H1 (cell line): ENCODE results near the gene FAM83C. TPM values are rescaled to one million over a fixed set of nuclear protein-coding genes. Genes with fewer than 3 reads are reported as not detected.

Experiments used
- CTCF ChIA-PET: fragments of 300-600 bp; sonication (Branson Sonifier 250); formaldehyde crosslinking; loops from one replicate; lab custom pipeline; 2021; ENCODE audit not compliant: partially characterized antibody; lab: Charles Lee
- POLR2A ChIA-PET: fragments of 300-600 bp; sonication (Branson Sonifier 250); formaldehyde crosslinking; loops from one replicate; lab custom pipeline; 2021; ENCODE audit warnings: inconsistent platforms; ENCODE audit not compliant: partially characterized antibody; lab: Charles Lee
- DNase-seq, 2 experiments: peaks; one replicate each; pipeline versions ENCODE4 v3.0.0 to v3.0.0-alpha.2; 2010 to 2022; ENCODE audit warnings: low spot score in 2 of 2, low read depth in 1 of 2, mixed read lengths in 1 of 2
- FAIRE-seq: peaks from 2 replicates; lab custom pipeline; 2011; peaks lifted over from hg19 to GRCh38; lab: Jason Lieb, UNC
- H2AFZ ChIP-seq: 2 replicates; pipeline ENCODE4 v1.8.1; 2012; ENCODE audit warnings: low read length, inconsistent platforms
- H2AK5ac ChIP-seq: 2 replicates; pipeline ENCODE4 v1.6.1; 2013; ENCODE audit warnings: low read depth, low read length
- H2BK120ac ChIP-seq: replicated peaks from 2 replicates; pipeline ENCODE3; 2013; ENCODE audit warnings: low read depth, low read length, inconsistent platforms
- H2BK12ac ChIP-seq: 2 replicates; pipeline ENCODE4 v1.6.1; 2013; ENCODE audit warnings: low read depth, low read length
- H2BK15ac ChIP-seq: 2 replicates; pipeline ENCODE4 v1.6.1; 2013; ENCODE audit warnings: low read length
- H2BK20ac ChIP-seq: 2 replicates; pipeline ENCODE4 v1.6.1; 2013; ENCODE audit warnings: low read length
- H2BK5ac ChIP-seq: 2 replicates; pipeline ENCODE4 v1.6.1; 2013; ENCODE audit warnings: low read depth, low read length
- H3K14ac ChIP-seq: 2 replicates; pipeline ENCODE4 v1.6.1; 2013; ENCODE audit warnings: inconsistent platforms; ENCODE audit not compliant: insufficient read length
- H3K18ac ChIP-seq: 2 replicates; pipeline ENCODE4 v1.6.1; 2013; ENCODE audit warnings: low read length; ENCODE audit errors: extremely low read depth
- H3K23ac ChIP-seq: 2 replicates; pipeline ENCODE4 v1.6.1; 2013; ENCODE audit warnings: inconsistent platforms; ENCODE audit not compliant: insufficient read length
- H3K23me2 ChIP-seq: 2 replicates; pipeline ENCODE4 v1.6.1; 2013; ENCODE audit warnings: low read depth, low read length
- H3K27ac ChIP-seq: 2 replicates; pipeline ENCODE4 v1.6.1; 2011; ENCODE audit warnings: low read depth, low read length, inconsistent platforms
- H3K27me3 ChIP-seq, 4 experiments: replicated peaks in 1 of 4; 1 replicate in 1 of 4; 2 replicates in 3 of 4; pipeline versions ENCODE4 v1.6.1 to v1.8.1; 2011 to 2013; ENCODE audit warnings: low read length in 3 of 4, mild to moderate bottlenecking in 3 of 4, inconsistent platforms in 2 of 4, mixed read lengths in 2 of 4, moderate library complexity in 1 of 4; ENCODE audit not compliant: control insufficient read depth in 3 of 4, insufficient read depth in 3 of 4; ENCODE audit errors: extremely low read depth in 1 of 4
- H3K36me3 ChIP-seq, 4 experiments: 2 replicates each; pipeline versions ENCODE4 v1.6.1 to v1.8.1; 2011 to 2013; ENCODE audit warnings: mild to moderate bottlenecking in 4 of 4, low read length in 3 of 4, moderate library complexity in 2 of 4, control low read depth in 1 of 4, inconsistent platforms in 1 of 4; ENCODE audit not compliant: insufficient read depth in 4 of 4, control insufficient read depth in 2 of 4
- H3K4ac ChIP-seq: replicated peaks from 2 replicates; pipeline ENCODE3; 2013; ENCODE audit warnings: low read length, low read depth, mixed read lengths, inconsistent platforms; ENCODE audit not compliant: insufficient read length
- H3K4me1 ChIP-seq, 4 experiments: replicated peaks in 1 of 4; 1 replicate in 1 of 4; 2 replicates in 3 of 4; pipeline versions ENCODE4 v1.6.1 to v1.8.1; 2011 to 2013; ENCODE audit warnings: low read length in 3 of 4, inconsistent platforms in 2 of 4, mixed read lengths in 1 of 4; ENCODE audit not compliant: insufficient read depth in 4 of 4, control insufficient read depth in 3 of 4
- H3K4me2 ChIP-seq, 2 experiments: 2 replicates each; pipeline versions ENCODE4 v1.6.1 to v1.8.1; 2011 to 2013; ENCODE audit warnings: low read depth in 2 of 2, low read length in 2 of 2, control low read depth in 1 of 2, inconsistent platforms in 1 of 2, mild to moderate bottlenecking in 1 of 2; ENCODE audit not compliant: insufficient read depth in 1 of 2
- H3K4me3 ChIP-seq, 4 experiments: fragments of 200-600, 300-600 bp in 1 of 4; sonication (generic), shearing (Covaris generic), sonication (Bioruptor Twin) in 1 of 4; 2 replicates each; pipeline versions ENCODE4 v1.5.1 to v1.8.1; 2011 to 2016; ENCODE audit warnings: low read length in 4 of 4, low read depth in 3 of 4, control low read depth in 2 of 4, inconsistent platforms in 2 of 4, mild to moderate bottlenecking in 2 of 4, mixed read lengths in 1 of 4, moderate library complexity in 1 of 4; ENCODE audit not compliant: insufficient read depth in 2 of 4; ENCODE audit errors: extremely low read depth in 1 of 4
- H3K56ac ChIP-seq: replicated peaks from 2 replicates; pipeline ENCODE3; 2013; ENCODE audit warnings: low read depth, mild to moderate bottlenecking, mixed read lengths, low read length, inconsistent platforms; ENCODE audit not compliant: insufficient read length
- H3K79me1 ChIP-seq: 2 replicates; pipeline ENCODE4 v1.6.1; 2013; ENCODE audit warnings: low read depth, low read length, control low read depth
- H3K79me2 ChIP-seq, 2 experiments: 2 replicates each; pipeline versions ENCODE4 v1.6.1 to v1.8.1; 2012 to 2013; ENCODE audit warnings: low read length in 2 of 2, mild to moderate bottlenecking in 2 of 2, inconsistent platforms in 1 of 2; ENCODE audit not compliant: insufficient read depth in 2 of 2, control insufficient read depth in 1 of 2
- H3K9ac ChIP-seq, 4 experiments: replicated peaks in 1 of 4; 1 replicate in 1 of 4; 2 replicates in 3 of 4; pipeline versions ENCODE4 v1.6.1 to v1.8.1; 2011 to 2013; ENCODE audit warnings: low read depth in 3 of 4, low read length in 3 of 4, control low read depth in 2 of 4, mild to moderate bottlenecking in 2 of 4, moderate library complexity in 2 of 4, inconsistent platforms in 1 of 4; ENCODE audit errors: extremely low read depth in 1 of 4
- H3K9me3 ChIP-seq, 2 experiments: 2 replicates each; pipeline versions ENCODE4 v1.6.1 to v1.8.1; 2012 to 2013; ENCODE audit warnings: mild to moderate bottlenecking in 2 of 2, moderate library complexity in 2 of 2, control low read depth in 1 of 2, inconsistent platforms in 1 of 2, low read depth in 1 of 2, low read length in 1 of 2, mixed read lengths in 1 of 2; ENCODE audit not compliant: insufficient read depth in 2 of 2
- H4K20me1 ChIP-seq, 2 experiments: replicated peaks in 1 of 2; 2 replicates each; pipeline versions ENCODE3 to v1.8.1; 2011 to 2013; ENCODE audit warnings: inconsistent platforms in 2 of 2, low read length in 2 of 2, mild to moderate bottlenecking in 1 of 2; ENCODE audit not compliant: insufficient read depth in 2 of 2, control insufficient read depth in 1 of 2
- H4K5ac ChIP-seq: 2 replicates; pipeline ENCODE4 v1.6.1; 2013; ENCODE audit warnings: low read length, low read depth, mixed read lengths, inconsistent platforms; ENCODE audit not compliant: insufficient read length
- H4K8ac ChIP-seq: 2 replicates; pipeline ENCODE4 v1.8.0; 2013; ENCODE audit warnings: mild to moderate bottlenecking, moderate library complexity, low read length, inconsistent platforms; ENCODE audit not compliant: insufficient read depth; ENCODE audit errors: extremely low read depth
- H4K91ac ChIP-seq: replicated peaks from 2 replicates; pipeline ENCODE3; 2013; ENCODE audit warnings: low read length, mixed read lengths, inconsistent platforms; ENCODE audit not compliant: insufficient read length
- BRCA1 ChIP-seq: IDR thresholded peaks from 2 replicates; pipeline ENCODE4 v1.6.1; 2012; ENCODE audit warnings: low read depth, low read length, improper control_type of control experiment
- GABPA ChIP-seq: IDR thresholded peaks from 2 replicates; pipeline ENCODE4 v1.6.1; 2011; ENCODE audit warnings: mild to moderate bottlenecking, low read length, moderate library complexity, borderline replicate concordance; ENCODE audit not compliant: insufficient read depth
- KDM5A ChIP-seq: fragments of 200-600 bp; IDR thresholded peaks from 2 replicates; pipeline ENCODE4 v1.7.1; 2012; ENCODE audit warnings: mild to moderate bottlenecking, low read length, inconsistent platforms, mixed read lengths
- MAFK ChIP-seq: IDR thresholded peaks from 2 replicates; pipeline ENCODE4 v1.6.1; 2012; ENCODE audit warnings: low read depth, mild to moderate bottlenecking, improper control_type of control experiment, low read length
- RAD21 ChIP-seq, 2 experiments: IDR thresholded peaks in 1 of 2; conservative IDR thresholded peaks in 1 of 2; 2 replicates each; pipeline ENCODE4 v1.6.1; 2011; ENCODE audit warnings: low read depth in 2 of 2, low read length in 2 of 2, improper control_type of control experiment in 1 of 2, inconsistent platforms in 1 of 2, mild to moderate bottlenecking in 1 of 2, moderate library complexity in 1 of 2
- SP2 ChIP-seq: IDR thresholded peaks from 2 replicates; pipeline ENCODE4 v1.6.1; 2012; ENCODE audit warnings: mild to moderate bottlenecking, low read length, inconsistent platforms
- SP4 ChIP-seq: IDR thresholded peaks from 2 replicates; pipeline ENCODE4 v1.6.1; 2012; ENCODE audit warnings: low read length, inconsistent platforms
- TBP ChIP-seq: IDR thresholded peaks from 2 replicates; pipeline ENCODE4 v1.6.1; 2011; ENCODE audit warnings: low read depth, low read length, improper control_type of control experiment
- WGBS, 2 experiments: shearing (Covaris generic) in 1 of 2; methylation state at CpG; one replicate each; pipeline versions ENCODE4 v1.1.6 to v1.1.7; 2013 to 2015; ENCODE audit warnings: low lambda C conversion rate in 2 of 2, mixed read lengths in 2 of 2, inconsistent platforms in 1 of 2, low coverage in 1 of 2, missing lambda C conversion rate in 1 of 2; ENCODE audit not compliant: insufficient replicate concordance in 2 of 2, insufficient coverage in 1 of 2, insufficient read length in 1 of 2; ENCODE audit errors: extremely low coverage in 1 of 2, missing lambda C conversion rate in 1 of 2; 5-methylcytosine and 5-hydroxymethylcytosine counted together
- polyA plus RNA-seq, 7 experiments: library from polyadenylated mRNA; depleted of rRNA in 3 of 7; stranded (reverse) in 5 of 7; unstranded in 2 of 7; fragments of >200 nt in 5 of 7; fragments of 200-250 nt in 2 of 7; gene quantifications; 1 replicate in 5 of 7; 2 replicates in 1 of 7; 4 replicates in 1 of 7; pipeline versions ENCODE4 v1.2.1 to v1.2.3, GENCODE V29; 2011 to 2013; ENCODE audit warnings: missing spikeins in 2 of 7, mixed read lengths in 2 of 7
- total RNA-seq: library from RNA; stranded (reverse); fragmentation: NEBNext Ultra II Directional; extraction: Animal tissue kit (Norgen Biotek cat#: 25700); gene quantifications from 2 replicates; pipeline ENCODE4 v1.2.1, GENCODE V29; 2021
- TF ChIP-seq, protein P1 (sequence below), 3 experiments: IDR thresholded peaks; 1 replicate in 2 of 3; 2 replicates in 1 of 3; pipeline versions ENCODE4 v1.5.1 to v1.6.1; 2011; ENCODE audit warnings: low read length in 3 of 3, mild to moderate bottlenecking in 3 of 3, inconsistent platforms in 2 of 3, low read depth in 1 of 3, moderate library complexity in 1 of 3; ENCODE audit not compliant: insufficient read depth in 1 of 3; ENCODE audit errors: control extremely low read depth in 1 of 3

The FAM83C gene
- total and polyA plus RNA-seq, 2 of the 8 experiments (the other 6 are each of a cell fraction or from before 2014, with no cell fraction given), result not detected

DNA sequence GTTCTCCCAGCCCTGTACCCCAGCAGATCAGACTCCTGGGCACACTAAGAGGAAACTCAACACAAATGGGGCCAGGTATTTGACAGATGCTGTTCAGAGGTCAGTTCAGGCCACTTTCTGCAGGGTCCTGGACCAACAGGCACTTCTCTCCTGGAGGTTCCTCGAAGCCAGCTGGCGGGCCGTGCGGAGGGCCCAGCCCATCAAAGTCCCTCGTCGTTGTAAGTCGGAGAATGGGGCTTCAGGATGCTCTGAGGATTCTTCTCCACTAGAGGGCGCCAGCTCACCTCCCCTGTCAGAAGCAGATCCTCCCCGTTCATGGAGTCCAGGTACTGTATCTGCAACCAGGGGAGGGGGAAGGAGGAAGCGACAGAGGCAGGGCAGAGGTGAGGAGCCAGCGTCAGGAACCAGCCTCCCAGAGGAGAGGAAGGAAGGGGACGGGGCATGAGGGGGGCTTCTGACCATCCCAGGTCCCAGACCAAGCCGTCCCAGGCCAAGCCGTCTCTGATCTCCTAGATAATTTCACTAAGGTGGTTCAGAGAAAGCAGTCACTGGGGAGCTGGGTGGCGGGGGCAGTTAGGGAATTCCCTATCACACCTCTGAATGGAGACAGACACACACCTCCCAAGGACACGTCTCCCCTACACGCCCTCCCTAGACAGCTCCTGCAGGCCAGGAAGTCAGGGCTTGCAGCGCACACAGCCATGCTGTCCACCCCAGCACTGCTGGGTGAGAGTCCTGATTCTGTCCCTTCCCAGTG is 11.7 kb upstream of the FAM83C start:
- ChIA-PET CTCF (interaction anchor here (0.6 to 13.8 kb wide), 30 partner anchors 9 to 194 kb away, joined by 3 to 141 read pairs (median 4); partner anchors contain the start of genes CEP250, EDEM2, EIF6 and FAM83C), POLR2A (interaction anchor here (0.8 to 2.3 kb wide), 10 partner anchors 8 to 442 kb away, joined by 3 to 11 read pairs (median 4); partner anchors contain the start of genes CEP250, EIF6 and MMP24OS)
- no peaks in the 10 kb centered on the region for H3K36me3 ChIP-seq
- FAIRE-seq (peak; percentile 28), DNase-seq (peak; percentile 92 to 93)
- H3K4me1 ChIP-seq, result peaks cover 0 to 4% (median 2%) of the 10 kb centered on the region in 4 experiments; a peak in 2 of 7 replicates
- H3K23ac ChIP-seq, result no peak overlapping the region
- H3K4ac ChIP-seq, result no peak overlapping the region
- no peaks in the 10 kb centered on the region for H4K20me1 ChIP-seq
- H4K91ac ChIP-seq, result no peak overlapping the region
- H3K56ac ChIP-seq, result no peak overlapping the region
- peak overlapping the region; percentile 7; the same call in 1 of the 2 replicates for H2BK15ac ChIP-seq
- peak overlapping the region in 2 of 4 experiments; percentile 20 to 30; a peak in 3 of 8 replicates for H3K4me3 ChIP-seq
- H2BK20ac ChIP-seq, result no peak overlapping the region
- peak overlapping the region in 1 of 2 experiments; percentile 41; a peak in 2 of 4 replicates for H3K4me2 ChIP-seq
- H4K5ac ChIP-seq, result no peak overlapping the region
- no peaks in the 10 kb centered on the region for H3K79me1 ChIP-seq
- H2BK12ac ChIP-seq, result no peak overlapping the region; the same call in 1 of the 2 replicates
- no peak overlapping the region for H3K18ac ChIP-seq
- 36% methylated on average over 18 of the region's 18 CpGs; no CpG with 5 or more reads in 1 of the 2 experiments for WGBS, 2 experiments
- H3K9ac ChIP-seq, result no peak overlapping the region
- H2BK5ac ChIP-seq, result no peak overlapping the region
- H3K23me2 ChIP-seq, result no peaks in the 10 kb centered on the region
- no peaks in the 10 kb centered on the region for H3K9me3 ChIP-seq
- no peaks in the 10 kb centered on the region for H3K27me3 ChIP-seq
- H2BK120ac ChIP-seq, result no peak overlapping the region
- H4K8ac ChIP-seq, result no peak overlapping the region
- no peak overlapping the region for H3K27ac ChIP-seq
- no peaks in the 10 kb centered on the region for H3K79me2 ChIP-seq
- no peak overlapping the region for H2AFZ ChIP-seq
- no peak overlapping the region for H3K14ac ChIP-seq
- H2AK5ac ChIP-seq, result no peak overlapping the region
- TF ChIP-seq MAFK, result no peak
- peak; percentile 70; the same call in 1 of the 2 replicates for TF ChIP-seq GABPA
- TF ChIP-seq SP2, result no peak
- no peak for TF ChIP-seq BRCA1
- TF ChIP-seq SP4, result peak; percentile 32; the same call in 1 of the 2 replicates
- TF ChIP-seq TBP, result peak; percentile 65; the same call in 1 of the 2 replicates
- TF ChIP-seq KDM5A, result no peak
- TF ChIP-seq RAD21 (IDR thresholded peaks at IDR 0.05 in 1 of 2, conservative IDR thresholded peaks at IDR 0.05 in 1 of 2; ENCODE audit: low read depth in 2 of 2, low read length in 2 of 2), result peak; percentile 89 to 92
- TF ChIP-seq, protein P1, sequence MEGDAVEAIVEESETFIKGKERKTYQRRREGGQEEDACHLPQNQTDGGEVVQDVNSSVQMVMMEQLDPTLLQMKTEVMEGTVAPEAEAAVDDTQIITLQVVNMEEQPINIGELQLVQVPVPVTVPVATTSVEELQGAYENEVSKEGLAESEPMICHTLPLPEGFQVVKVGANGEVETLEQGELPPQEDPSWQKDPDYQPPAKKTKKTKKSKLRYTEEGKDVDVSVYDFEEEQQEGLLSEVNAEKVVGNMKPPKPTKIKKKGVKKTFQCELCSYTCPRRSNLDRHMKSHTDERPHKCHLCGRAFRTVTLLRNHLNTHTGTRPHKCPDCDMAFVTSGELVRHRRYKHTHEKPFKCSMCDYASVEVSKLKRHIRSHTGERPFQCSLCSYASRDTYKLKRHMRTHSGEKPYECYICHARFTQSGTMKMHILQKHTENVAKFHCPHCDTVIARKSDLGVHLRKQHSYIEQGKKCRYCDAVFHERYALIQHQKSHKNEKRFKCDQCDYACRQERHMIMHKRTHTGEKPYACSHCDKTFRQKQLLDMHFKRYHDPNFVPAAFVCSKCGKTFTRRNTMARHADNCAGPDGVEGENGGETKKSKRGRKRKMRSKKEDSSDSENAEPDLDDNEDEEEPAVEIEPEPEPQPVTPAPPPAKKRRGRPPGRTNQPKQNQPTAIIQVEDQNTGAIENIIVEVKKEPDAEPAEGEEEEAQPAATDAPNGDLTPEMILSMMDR (IDR thresholded peaks at IDR 0.05; ENCODE audit: control extremely low read depth in 1 of 3, insufficient read depth in 1 of 3, low read depth in 1 of 3, low read length in 3 of 3), result peak; percentile 93 to 99 (median 96)
